Measurements from ENCODE around the gene NKG7. TPM values are rescaled to one million over a fixed set of nuclear protein-coding genes. Genes with fewer than 3 reads are reported as not detected.

Gene NKG7
- total RNA-seq, 1 donor from 2014 or later: not detected

GRCh38 chr19:51331716-51332115 is 40.7 kb downstream of the NKG7 start:
- H3K9me3 Mint-ChIP-seq: no peaks in the 10 kb centered on the region
- TF ChIP-seq, protein P1, sequence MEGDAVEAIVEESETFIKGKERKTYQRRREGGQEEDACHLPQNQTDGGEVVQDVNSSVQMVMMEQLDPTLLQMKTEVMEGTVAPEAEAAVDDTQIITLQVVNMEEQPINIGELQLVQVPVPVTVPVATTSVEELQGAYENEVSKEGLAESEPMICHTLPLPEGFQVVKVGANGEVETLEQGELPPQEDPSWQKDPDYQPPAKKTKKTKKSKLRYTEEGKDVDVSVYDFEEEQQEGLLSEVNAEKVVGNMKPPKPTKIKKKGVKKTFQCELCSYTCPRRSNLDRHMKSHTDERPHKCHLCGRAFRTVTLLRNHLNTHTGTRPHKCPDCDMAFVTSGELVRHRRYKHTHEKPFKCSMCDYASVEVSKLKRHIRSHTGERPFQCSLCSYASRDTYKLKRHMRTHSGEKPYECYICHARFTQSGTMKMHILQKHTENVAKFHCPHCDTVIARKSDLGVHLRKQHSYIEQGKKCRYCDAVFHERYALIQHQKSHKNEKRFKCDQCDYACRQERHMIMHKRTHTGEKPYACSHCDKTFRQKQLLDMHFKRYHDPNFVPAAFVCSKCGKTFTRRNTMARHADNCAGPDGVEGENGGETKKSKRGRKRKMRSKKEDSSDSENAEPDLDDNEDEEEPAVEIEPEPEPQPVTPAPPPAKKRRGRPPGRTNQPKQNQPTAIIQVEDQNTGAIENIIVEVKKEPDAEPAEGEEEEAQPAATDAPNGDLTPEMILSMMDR (conservative IDR thresholded peaks at IDR 0.05): no peak
- peaks cover 6% of the 10 kb centered on the region for H3K27me3 Mint-ChIP-seq
- H3K27ac Mint-ChIP-seq: no peak overlapping the region
- no peak for DNase-seq (ENCODE audit: extremely low spot score, unreplicated experiment)
- no peak overlapping the region for H3K4me3 Mint-ChIP-seq
- H3K4me1 Mint-ChIP-seq (ENCODE audit: unreplicated experiment): no peaks in the 10 kb centered on the region
- peaks cover 15% of the 10 kb centered on the region for H3K36me3 Mint-ChIP-seq

- peaks cover 15% of the 10 kb centered on the region for H3K36me3 Mint-ChIP-seq
- H3K27ac Mint-ChIP-seq: no peak overlapping the region
- TF ChIP-seq, protein P1 (conservative IDR thresholded peaks at IDR 0.05): no peak
- H3K9me3 Mint-ChIP-seq: no peaks in the 10 kb centered on the region
- no peak for DNase-seq (ENCODE audit: extremely low spot score, unreplicated experiment)
- no peaks in the 10 kb centered on the region for H3K4me1 Mint-ChIP-seq (ENCODE audit: unreplicated experiment)
- no peak overlapping the region for H3K4me3 Mint-ChIP-seq
- H3K27me3 Mint-ChIP-seq: peaks cover 6% of the 10 kb centered on the region
Observed at GRCh38 chr19:51331193-51331592, 41.3 kb downstream of the NKG7 start.

- Mint-ChIP-seq H3K4me1 (ENCODE audit: unreplicated experiment) (no peaks in the 10 kb centered on the region), H3K4me3 (no peak overlapping the region), H3K27ac (no peak overlapping the region), H3K27me3 (peaks cover 6% of the 10 kb centered on the region), H3K36me3 (peaks cover 15% of the 10 kb centered on the region), H3K9me3 (no peaks in the 10 kb centered on the region)
- TF ChIP-seq, protein P1 (conservative IDR thresholded peaks at IDR 0.05): no peak
- no peak for DNase-seq (ENCODE audit: extremely low spot score, unreplicated experiment)
Observed at GRCh38 chr19:51330366-51330765, 42.1 kb downstream of the NKG7 start.

- no peaks in the 10 kb centered on the region for H3K4me1 Mint-ChIP-seq (ENCODE audit: unreplicated experiment)
- H3K36me3 Mint-ChIP-seq: peaks cover 15% of the 10 kb centered on the region
- H3K9me3 Mint-ChIP-seq: no peaks in the 10 kb centered on the region
- DNase-seq (ENCODE audit: extremely low spot score, unreplicated experiment): no peak
- H3K27ac Mint-ChIP-seq: no peak overlapping the region
- TF ChIP-seq, protein P1 (conservative IDR thresholded peaks at IDR 0.05): no peak
- H3K27me3 Mint-ChIP-seq: peaks cover 6% of the 10 kb centered on the region
- no peak overlapping the region for H3K4me3 Mint-ChIP-seq
Observed at GRCh38 chr19:51329411-51329810, 43.0 kb downstream of the NKG7 start.

- H3K4me3 Mint-ChIP-seq: no peak overlapping the region
- H3K4me1 Mint-ChIP-seq (ENCODE audit: unreplicated experiment): no peaks in the 10 kb centered on the region
- TF ChIP-seq, protein P1 (conservative IDR thresholded peaks at IDR 0.05): no peak
- peaks cover 10% of the 10 kb centered on the region for H3K27me3 Mint-ChIP-seq
- no peak overlapping the region for H3K27ac Mint-ChIP-seq
- no peaks in the 10 kb centered on the region for H3K9me3 Mint-ChIP-seq
- peaks cover 15% of the 10 kb centered on the region for H3K36me3 Mint-ChIP-seq
- no peak for DNase-seq (ENCODE audit: extremely low spot score, unreplicated experiment)
Observed at GRCh38 chr19:51327066-51328001, 45.1 kb downstream of the NKG7 start.

All from type B pancreatic cell (in vitro differentiated cells).